Fibroblast of lung (primary cell): Measurements from ENCODE around the gene C16orf96. TPM values are rescaled to one million over a fixed set of nuclear protein-coding genes. Genes with fewer than 3 reads are reported as not detected.

Experiments used
- DNase-seq, 2 donors: peaks; one replicate each; pipeline versions ENCODE4 v3.0.0 to v3.0.0-alpha.2; 2010; ENCODE audit warnings: low read depth in 2 of 2
- H2AFZ ChIP-seq: 2 replicates; pipeline ENCODE4 v1.5.1; 2012; ENCODE audit warnings: low read length, control low read depth, inconsistent platforms
- H3K27ac ChIP-seq: 2 replicates; pipeline ENCODE4 v1.5.1; 2011; ENCODE audit warnings: low read length, control low read depth; ENCODE audit not compliant: insufficient read depth
- H3K27me3 ChIP-seq: 2 replicates; pipeline ENCODE4 v1.5.1; 2011; ENCODE audit warnings: mild to moderate bottlenecking, low read length; ENCODE audit not compliant: control insufficient read depth, insufficient read depth
- H3K36me3 ChIP-seq: 2 replicates; pipeline ENCODE4 v1.5.1; 2011; ENCODE audit warnings: low read length; ENCODE audit not compliant: control insufficient read depth, insufficient read depth
- H3K4me1 ChIP-seq: 2 replicates; pipeline ENCODE4 v1.5.1; 2011; ENCODE audit warnings: low read length; ENCODE audit not compliant: control insufficient read depth, insufficient read depth; ENCODE audit errors: extremely low read depth
- H3K4me2 ChIP-seq: 2 replicates; pipeline ENCODE4 v1.5.1; 2011; ENCODE audit warnings: low read length, control low read depth; ENCODE audit not compliant: insufficient read depth; ENCODE audit errors: extremely low read depth
- H3K4me3 ChIP-seq, 4 experiments: fragments of 200-600 bp in 1 of 4; sonication (generic) in 1 of 4; replicated peaks in 1 of 4; 2 replicates each; pipeline ENCODE4 v1.5.1; 2011 to 2016; ENCODE audit warnings: low read length in 4 of 4, low read depth in 3 of 4, mild to moderate bottlenecking in 3 of 4, control low read depth in 2 of 4, inconsistent platforms in 1 of 4, mixed read lengths in 1 of 4; ENCODE audit not compliant: insufficient read depth in 1 of 4; ENCODE audit errors: control extremely low read depth in 1 of 4
- H3K79me2 ChIP-seq: 2 replicates; pipeline ENCODE4 v1.5.1; 2012; ENCODE audit warnings: mild to moderate bottlenecking, low read length, inconsistent platforms; ENCODE audit not compliant: control insufficient read depth, insufficient read depth
- H3K9ac ChIP-seq: 2 replicates; pipeline ENCODE4 v1.5.1; 2011; ENCODE audit warnings: mild to moderate bottlenecking, low read length, control low read depth; ENCODE audit not compliant: insufficient read depth
- H3K9me3 ChIP-seq: 2 replicates; pipeline ENCODE4 v1.5.1; 2012; ENCODE audit warnings: low read depth, low read length; ENCODE audit not compliant: control insufficient read depth, insufficient read depth
- H4K20me1 ChIP-seq: 2 replicates; pipeline ENCODE4 v1.5.1; 2011; ENCODE audit warnings: low read length; ENCODE audit not compliant: control insufficient read depth, insufficient read depth; ENCODE audit errors: extremely low read depth
- CTCF ChIP-seq, 2 donors: IDR thresholded peaks in 1 of 2; conservative IDR thresholded peaks in 1 of 2; 1 replicate in 1 of 2; 2 replicates in 1 of 2; pipeline ENCODE4 v1.5.1; 2011 to 2012; ENCODE audit warnings: low read length in 2 of 2, control low read depth in 1 of 2, inconsistent platforms in 1 of 2, low read depth in 1 of 2, mild to moderate bottlenecking in 1 of 2
- EZH2 ChIP-seq: IDR thresholded peaks from 2 replicates; pipeline ENCODE4 v1.5.1; 2012; ENCODE audit warnings: low read length, control low read depth, mild to moderate bottlenecking; ENCODE audit errors: missing control alignments
- polyA plus RNA-seq, 2 donors: library from polyadenylated mRNA; depleted of rRNA in 1 of 2; stranded (reverse) in 1 of 2; unstranded in 1 of 2; fragments of >200 nt; gene quantifications; 2 replicates each; pipeline ENCODE4 v1.2.1, GENCODE V29; 2011 to 2012; ENCODE audit warnings: missing spikeins in 1 of 2
- total RNA-seq: library from RNA; depleted of rRNA; stranded (reverse); fragments of >200 nt; gene quantifications from 2 replicates; pipeline ENCODE4 v1.2.1, GENCODE V29; 2014

C16orf96 gene
- total and polyA plus RNA-seq, 2 donors (not counting 1 experiment from before 2014, with no cell fraction given): under 0.01 TPM; not detected in 1

- H3K36me3 ChIP-seq: no peaks in the 10 kb centered on the region
- H3K27me3 ChIP-seq: no peaks in the 10 kb centered on the region
- H3K79me2 ChIP-seq: no peaks in the 10 kb centered on the region
- no peak overlapping the region for H3K4me2 ChIP-seq
- no peaks in the 10 kb centered on the region for H3K9me3 ChIP-seq
- no peak for DNase-seq
- no peak overlapping the region for H3K4me3 ChIP-seq
- H3K9ac ChIP-seq: no peak overlapping the region
- H3K4me1 ChIP-seq: no peaks in the 10 kb centered on the region
- no peak overlapping the region for H2AFZ ChIP-seq
- no peak overlapping the region for H3K27ac ChIP-seq
- no peaks in the 10 kb centered on the region for H4K20me1 ChIP-seq
- no peak for TF ChIP-seq EZH2
- no peak for TF ChIP-seq CTCF (conservative IDR thresholded peaks at IDR 0.05 in 1 of 2, IDR thresholded peaks at IDR 0.05 in 1 of 2; ENCODE audit: low read depth in 1 of 2, low read length in 2 of 2)
These were observed 19.0 kb downstream of the C16orf96 start for GRCh38 chr16:4574919-4575705.

- no peak for DNase-seq
- H3K9ac ChIP-seq: no peak overlapping the region
- TF ChIP-seq CTCF (conservative IDR thresholded peaks at IDR 0.05 in 1 of 2, IDR thresholded peaks at IDR 0.05 in 1 of 2; ENCODE audit: low read depth in 1 of 2, low read length in 2 of 2) (no peak), EZH2 (no peak)
- H3K36me3 ChIP-seq: no peaks in the 10 kb centered on the region
- H3K4me3 ChIP-seq: no peak overlapping the region
- no peaks in the 10 kb centered on the region for H3K27me3 ChIP-seq
- no peak overlapping the region for H3K4me2 ChIP-seq
- no peak overlapping the region for H2AFZ ChIP-seq
- H4K20me1 ChIP-seq: no peaks in the 10 kb centered on the region
- H3K4me1 ChIP-seq: no peaks in the 10 kb centered on the region
- no peak overlapping the region for H3K27ac ChIP-seq
- no peaks in the 10 kb centered on the region for H3K79me2 ChIP-seq
- H3K9me3 ChIP-seq: no peaks in the 10 kb centered on the region
These were observed 19.9 kb downstream of the C16orf96 start for GRCh38 chr16:4576008-4576407.

GRCh38 chr16:4578961-4579530 is 22.9 kb downstream of the C16orf96 start:
- no peaks in the 10 kb centered on the region for H3K79me2 ChIP-seq
- no peak overlapping the region for H3K4me2 ChIP-seq
- no peak for TF ChIP-seq CTCF (conservative IDR thresholded peaks at IDR 0.05 in 1 of 2, IDR thresholded peaks at IDR 0.05 in 1 of 2; ENCODE audit: low read depth in 1 of 2, low read length in 2 of 2)
- TF ChIP-seq EZH2: no peak
- no peaks in the 10 kb centered on the region for H3K27me3 ChIP-seq
- H3K9ac ChIP-seq: no peak overlapping the region
- no peaks in the 10 kb centered on the region for H3K36me3 ChIP-seq
- no peaks in the 10 kb centered on the region for H4K20me1 ChIP-seq
- H3K4me1 ChIP-seq: no peaks in the 10 kb centered on the region
- no peaks in the 10 kb centered on the region for H3K9me3 ChIP-seq
- no peak overlapping the region for H3K27ac ChIP-seq
- H2AFZ ChIP-seq: no peak overlapping the region
- no peak for DNase-seq
- H3K4me3 ChIP-seq: no peak overlapping the region
